ENCODE measurements around the gene RUFY3. TPM values are rescaled to one million over a fixed set of nuclear protein-coding genes. Genes with fewer than 3 reads are reported as not detected.

RUFY3 gene
- total and polyA plus RNA-seq, 9 of the 15 experiments (the other 6 are each of a cell fraction or from before 2014, with no cell fraction given), result 4.2 to 31.1 (median 21.5) TPM

- no peak for TF ChIP-seq ID3 (CRISPR knock-in tag; IDR thresholded peaks at IDR 0.05)
- peak; percentile 94 for TF ChIP-seq ID3 (tag; IDR thresholded peaks at IDR 0.05)
- TF ChIP-seq CXXC5 (CRISPR knock-in tag; IDR thresholded peaks at IDR 0.05), result peak; percentile 96
- peak; percentile 99 for TF ChIP-seq GABPB1 (CRISPR knock-in tag; IDR thresholded peaks at IDR 0.05)
- TF ChIP-seq NONO (IDR thresholded peaks at IDR 0.05; ENCODE audit: low read depth in 2 of 2, low read length in 1 of 2), result no peak
- no peak for TF ChIP-seq ZNF778 (CRISPR knock-in tag; IDR thresholded peaks at IDR 0.05)
- no peak for TF ChIP-seq PATZ1 (CRISPR knock-in tag; IDR thresholded peaks at IDR 0.05; ENCODE audit: borderline replicate concordance)
- no peak for TF ChIP-seq KAT8 (IDR thresholded peaks at IDR 0.05; ENCODE audit: low read depth)
- TF ChIP-seq HMG20B (CRISPR knock-in tag; IDR thresholded peaks at IDR 0.05), result no peak
- TF ChIP-seq MAFF (IDR thresholded peaks at IDR 0.05; ENCODE audit: low read length), result 0 out of 2 replicates have a peak, but pooled peaks have one; percentile 1
- no peak for TF ChIP-seq RBM22 (IDR thresholded peaks at IDR 0.05; ENCODE audit: low read depth, low read length, poor library complexity, severe bottlenecking)
- TF ChIP-seq ZNF133 (CRISPR knock-in tag; IDR thresholded peaks at IDR 0.05), result no peak
- no peak for TF ChIP-seq PREB (CRISPR knock-in tag; IDR thresholded peaks at IDR 0.05)
- peak; percentile 41 for TF ChIP-seq TAF7 (tag; IDR thresholded peaks at IDR 0.05)
- TF ChIP-seq HMBOX1 (IDR thresholded peaks at IDR 0.05), result peak; percentile 35; the same call in 1 of the 2 replicates
- peak; percentile 52; the same call in 1 of the 2 replicates for TF ChIP-seq ZNF175 (CRISPR knock-in tag; IDR thresholded peaks at IDR 0.05; ENCODE audit: low read depth)
- TF ChIP-seq TFAM (CRISPR knock-in tag; conservative IDR thresholded peaks at IDR 0.05), result no peak
- no peak for TF ChIP-seq CHCHD3 (CRISPR knock-in tag; IDR thresholded peaks at IDR 0.05)
- peak; percentile 91 for TF ChIP-seq TRIM28 (IDR thresholded peaks at IDR 0.05)
- TF ChIP-seq NELFE (IDR thresholded peaks at IDR 0.05; ENCODE audit: insufficient read depth, insufficient read length), result no peak
- TF ChIP-seq SMARCA4 (IDR thresholded peaks at IDR 0.05), result no peak; the same call in 1 of the 2 replicates
- TF ChIP-seq NUFIP1 (IDR thresholded peaks at IDR 0.05; ENCODE audit: partially characterized antibody), result no peak
Measured at GRCh38 chr4:70687821-70688794, 33.7 kb upstream of the RUFY3 start, which contains the start of gene UTP3 (continued).

All from K562 (cell line).